Measurements from ENCODE around the gene L3MBTL3.

Gene L3MBTL3

DNA sequence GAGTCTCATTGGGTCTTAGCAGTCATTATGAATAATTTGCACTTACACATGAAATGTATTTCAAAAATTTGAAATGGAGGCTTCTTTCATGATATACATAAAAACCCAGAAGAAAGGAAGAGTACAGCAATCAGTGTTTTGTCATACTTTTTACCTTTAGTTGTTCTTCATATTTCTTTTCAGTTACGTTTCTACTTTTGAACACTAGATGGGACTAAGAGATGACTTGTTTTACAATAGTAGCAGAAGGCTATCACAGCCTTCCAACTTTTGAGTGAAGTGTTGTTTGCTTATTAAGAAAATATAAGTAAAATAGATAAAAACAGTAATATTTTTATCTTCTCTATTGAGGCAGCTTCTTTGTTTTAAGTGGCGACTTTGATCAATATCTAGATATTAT is 58.1 kb downstream of the L3MBTL3 start:
- no peaks in the 10 kb centered on the region for H3K9me3 ChIP-seq (ENCODE audit: control insufficient read depth, insufficient read depth, low read length)

DNA sequence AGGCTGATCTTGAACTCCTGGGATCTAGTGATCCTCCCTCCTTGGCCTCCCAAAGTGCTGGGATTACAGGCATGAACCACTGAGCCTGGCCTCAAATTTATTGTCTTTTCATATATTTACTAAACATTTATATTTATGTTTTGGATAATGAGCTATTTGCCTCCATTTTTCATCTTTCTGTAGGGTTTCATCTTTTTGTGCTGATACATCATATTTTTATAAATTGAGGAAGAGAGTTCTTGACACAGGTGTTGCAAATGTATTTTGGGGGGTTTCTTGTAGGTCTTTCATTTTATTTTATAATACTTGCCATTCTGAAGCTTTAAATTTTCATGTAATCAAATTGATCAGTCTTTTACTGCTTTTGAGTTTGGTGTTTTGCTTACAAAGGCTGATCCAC is 72.4 kb downstream of the L3MBTL3 start:
- no peak overlapping the region for H3K4me3 ChIP-seq (ENCODE audit: low read depth, low read length)

More for the DNA sequence above, 58.1 kb downstream of the L3MBTL3 start:
- H3K4me3 ChIP-seq (ENCODE audit: low read depth, low read length) = no peak overlapping the region
- no peaks in the 10 kb centered on the region for H3K27me3 ChIP-seq (ENCODE audit: control insufficient read depth, insufficient read depth, low read length)
- peaks cover 9% of the 10 kb centered on the region; the same call in 1 of the 2 replicates for H3K4me1 ChIP-seq (ENCODE audit: control insufficient read depth, insufficient read depth, low read length)
- no peak overlapping the region for H3K9ac ChIP-seq (ENCODE audit: low read depth, low read length)
- H3K36me3 ChIP-seq (ENCODE audit: control insufficient read depth, insufficient read depth, low read length) = no peaks in the 10 kb centered on the region
- H3K27ac ChIP-seq (ENCODE audit: low read depth, low read length) = no peak overlapping the region

DNA sequence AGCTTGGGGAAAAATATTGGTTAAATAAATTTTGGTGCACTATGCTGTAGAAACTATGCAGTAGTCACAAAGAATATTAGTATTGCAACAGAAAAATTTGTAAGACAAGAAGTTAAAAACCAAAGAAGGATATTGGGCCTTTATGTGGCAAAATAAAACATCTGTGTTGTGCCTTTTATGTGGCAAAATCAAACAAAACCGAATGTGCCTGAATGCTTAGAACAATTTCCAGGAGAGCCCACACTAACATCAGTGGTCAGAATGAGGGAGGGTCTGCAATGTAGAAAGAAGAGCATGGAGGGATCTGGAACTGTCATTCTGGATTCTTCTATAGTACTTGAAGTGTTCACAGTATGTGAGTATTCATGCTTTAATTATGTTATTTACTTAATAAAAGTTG is 75.2 kb downstream of the L3MBTL3 start:
- Histone ChIP-seq H3K9ac (ENCODE audit: low read depth, low read length) (no peak overlapping the region), H3K9me3 (ENCODE audit: control insufficient read depth, insufficient read depth, low read length) (no peaks in the 10 kb centered on the region), H3K4me3 (ENCODE audit: low read depth, low read length) (no peak overlapping the region), H3K27me3 (ENCODE audit: control insufficient read depth, insufficient read depth, low read length) (no peaks in the 10 kb centered on the region), H3K36me3 (ENCODE audit: control insufficient read depth, insufficient read depth, low read length) (no peaks in the 10 kb centered on the region), H3K4me1 (ENCODE audit: control insufficient read depth, insufficient read depth, low read length) (no peaks in the 10 kb centered on the region), H3K27ac (ENCODE audit: low read depth, low read length) (no peak overlapping the region)

More for the DNA sequence above, 72.4 kb downstream of the L3MBTL3 start:
- Histone ChIP-seq H3K4me1 (ENCODE audit: control insufficient read depth, insufficient read depth, low read length) (no peaks in the 10 kb centered on the region), H3K9me3 (ENCODE audit: control insufficient read depth, insufficient read depth, low read length) (no peaks in the 10 kb centered on the region), H3K36me3 (ENCODE audit: control insufficient read depth, insufficient read depth, low read length) (no peaks in the 10 kb centered on the region), H3K27ac (ENCODE audit: low read depth, low read length) (no peak overlapping the region), H3K9ac (ENCODE audit: low read depth, low read length) (no peak overlapping the region), H3K27me3 (ENCODE audit: control insufficient read depth, insufficient read depth, low read length) (no peaks in the 10 kb centered on the region)

DNA sequence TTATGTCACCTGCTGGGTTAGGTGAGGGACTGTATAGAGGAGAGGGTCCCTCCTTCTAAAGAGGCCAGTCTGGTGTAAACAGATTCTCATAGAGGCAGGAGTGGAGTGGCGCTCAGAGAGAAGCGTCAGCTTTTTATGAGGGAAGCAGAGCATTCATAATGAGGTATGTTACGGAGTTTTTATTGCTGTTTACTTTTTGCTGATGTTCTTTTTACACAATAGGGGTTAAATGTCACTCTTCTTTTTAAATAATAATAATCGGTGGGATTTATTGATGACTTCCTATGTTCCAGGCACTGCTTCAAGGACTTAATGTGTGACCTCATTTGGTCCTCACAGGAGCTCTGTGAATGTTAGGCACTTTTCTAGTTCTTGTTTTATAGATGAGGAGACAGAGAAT is 79.9 kb downstream of the L3MBTL3 start:
- Histone ChIP-seq H3K27ac (ENCODE audit: low read depth, low read length) (no peak overlapping the region), H3K27me3 (ENCODE audit: control insufficient read depth, insufficient read depth, low read length) (no peaks in the 10 kb centered on the region), H3K9ac (ENCODE audit: low read depth, low read length) (no peak overlapping the region), H3K9me3 (ENCODE audit: control insufficient read depth, insufficient read depth, low read length) (no peaks in the 10 kb centered on the region), H3K36me3 (ENCODE audit: control insufficient read depth, insufficient read depth, low read length) (no peaks in the 10 kb centered on the region), H3K4me1 (ENCODE audit: control insufficient read depth, insufficient read depth, low read length) (no peaks in the 10 kb centered on the region), H3K4me3 (ENCODE audit: low read depth, low read length) (no peak overlapping the region)

GRCh38 chr6:130099119-130099518 is 80.7 kb downstream of the L3MBTL3 start:
- Histone ChIP-seq H3K27me3 (ENCODE audit: control insufficient read depth, insufficient read depth, low read length) (no peaks in the 10 kb centered on the region), H3K27ac (ENCODE audit: low read depth, low read length) (no peak overlapping the region), H3K36me3 (ENCODE audit: control insufficient read depth, insufficient read depth, low read length) (no peaks in the 10 kb centered on the region), H3K4me1 (ENCODE audit: control insufficient read depth, insufficient read depth, low read length) (no peaks in the 10 kb centered on the region), H3K9ac (ENCODE audit: low read depth, low read length) (no peak overlapping the region), H3K4me3 (ENCODE audit: low read depth, low read length) (no peak overlapping the region), H3K9me3 (ENCODE audit: control insufficient read depth, insufficient read depth, low read length) (no peaks in the 10 kb centered on the region)

- Histone ChIP-seq H3K4me1 (ENCODE audit: control insufficient read depth, insufficient read depth, low read length) (no peaks in the 10 kb centered on the region), H3K27me3 (ENCODE audit: control insufficient read depth, insufficient read depth, low read length) (no peaks in the 10 kb centered on the region), H3K36me3 (ENCODE audit: control insufficient read depth, insufficient read depth, low read length) (no peaks in the 10 kb centered on the region), H3K9ac (ENCODE audit: low read depth, low read length) (no peak overlapping the region), H3K4me3 (ENCODE audit: low read depth, low read length) (no peak overlapping the region), H3K9me3 (ENCODE audit: control insufficient read depth, insufficient read depth, low read length) (no peaks in the 10 kb centered on the region), H3K27ac (ENCODE audit: low read depth, low read length) (no peak overlapping the region)
These were observed 87.8 kb downstream of the L3MBTL3 start for GRCh38 chr6:130105996-130106704.

- Histone ChIP-seq H3K9ac (ENCODE audit: low read depth, low read length) (no peak overlapping the region), H3K36me3 (ENCODE audit: control insufficient read depth, insufficient read depth, low read length) (no peaks in the 10 kb centered on the region), H3K4me1 (ENCODE audit: control insufficient read depth, insufficient read depth, low read length) (no peaks in the 10 kb centered on the region), H3K27me3 (ENCODE audit: control insufficient read depth, insufficient read depth, low read length) (no peaks in the 10 kb centered on the region), H3K27ac (ENCODE audit: low read depth, low read length) (no peak overlapping the region), H3K9me3 (ENCODE audit: control insufficient read depth, insufficient read depth, low read length) (no peaks in the 10 kb centered on the region), H3K4me3 (ENCODE audit: low read depth, low read length) (no peak overlapping the region)
These were observed 89.3 kb downstream of the L3MBTL3 start for GRCh38 chr6:130107710-130108109.

- Histone ChIP-seq H3K4me1 (ENCODE audit: control insufficient read depth, insufficient read depth, low read length) (no peaks in the 10 kb centered on the region), H3K9ac (ENCODE audit: low read depth, low read length) (no peak overlapping the region), H3K36me3 (ENCODE audit: control insufficient read depth, insufficient read depth, low read length) (no peaks in the 10 kb centered on the region)
These were observed 92.7 kb downstream of the L3MBTL3 start for GRCh38 chr6:130111031-130111430.

DNA sequence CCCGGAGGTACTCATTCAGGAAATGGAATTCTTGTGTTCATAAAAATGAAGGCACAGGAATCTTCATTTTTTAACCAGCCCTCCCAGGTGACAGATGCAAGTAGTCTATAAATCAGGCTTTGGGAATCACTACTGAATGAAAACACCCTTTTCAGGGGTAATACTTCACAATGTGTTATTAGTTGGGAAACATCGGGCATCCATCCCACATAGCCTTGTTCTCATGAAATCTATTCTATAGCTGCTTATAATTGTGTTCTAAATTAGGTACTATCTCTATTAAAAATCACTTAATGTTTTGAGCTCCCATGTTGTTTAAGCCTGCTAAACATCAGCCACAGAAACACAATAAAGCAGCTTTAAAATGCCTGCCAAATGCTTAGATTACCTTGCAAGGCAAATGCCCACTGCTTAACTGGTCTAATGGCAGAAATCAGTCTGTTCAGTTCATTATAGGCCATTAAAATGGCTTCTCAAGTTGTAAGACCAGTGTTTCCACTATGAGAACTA is 94.9 kb downstream of the L3MBTL3 start:
- no peaks in the 10 kb centered on the region for H3K36me3 ChIP-seq (ENCODE audit: control insufficient read depth, insufficient read depth, low read length)

More at GRCh38 chr6:130111031-130111430, 92.7 kb downstream of the L3MBTL3 start:
- Histone ChIP-seq H3K9me3 (ENCODE audit: control insufficient read depth, insufficient read depth, low read length) (no peaks in the 10 kb centered on the region), H3K27ac (ENCODE audit: low read depth, low read length) (no peak overlapping the region), H3K27me3 (ENCODE audit: control insufficient read depth, insufficient read depth, low read length) (no peaks in the 10 kb centered on the region), H3K4me3 (ENCODE audit: low read depth, low read length) (no peak overlapping the region)

GRCh38 chr6:130115036-130115435 is 96.7 kb downstream of the L3MBTL3 start:
- Histone ChIP-seq H3K9me3 (ENCODE audit: control insufficient read depth, insufficient read depth, low read length) (no peaks in the 10 kb centered on the region), H3K9ac (ENCODE audit: low read depth, low read length) (no peak overlapping the region), H3K4me3 (ENCODE audit: low read depth, low read length) (no peak overlapping the region), H3K4me1 (ENCODE audit: control insufficient read depth, insufficient read depth, low read length) (no peaks in the 10 kb centered on the region), H3K36me3 (ENCODE audit: control insufficient read depth, insufficient read depth, low read length) (no peaks in the 10 kb centered on the region), H3K27ac (ENCODE audit: low read depth, low read length) (no peak overlapping the region), H3K27me3 (ENCODE audit: control insufficient read depth, insufficient read depth, low read length) (no peaks in the 10 kb centered on the region)

More for the DNA sequence above, 94.9 kb downstream of the L3MBTL3 start:
- Histone ChIP-seq H3K9ac (ENCODE audit: low read depth, low read length) (no peak overlapping the region), H3K27me3 (ENCODE audit: control insufficient read depth, insufficient read depth, low read length) (no peaks in the 10 kb centered on the region), H3K27ac (ENCODE audit: low read depth, low read length) (no peak overlapping the region), H3K4me1 (ENCODE audit: control insufficient read depth, insufficient read depth, low read length) (no peaks in the 10 kb centered on the region), H3K4me3 (ENCODE audit: low read depth, low read length) (no peak overlapping the region), H3K9me3 (ENCODE audit: control insufficient read depth, insufficient read depth, low read length) (no peaks in the 10 kb centered on the region)

DNA sequence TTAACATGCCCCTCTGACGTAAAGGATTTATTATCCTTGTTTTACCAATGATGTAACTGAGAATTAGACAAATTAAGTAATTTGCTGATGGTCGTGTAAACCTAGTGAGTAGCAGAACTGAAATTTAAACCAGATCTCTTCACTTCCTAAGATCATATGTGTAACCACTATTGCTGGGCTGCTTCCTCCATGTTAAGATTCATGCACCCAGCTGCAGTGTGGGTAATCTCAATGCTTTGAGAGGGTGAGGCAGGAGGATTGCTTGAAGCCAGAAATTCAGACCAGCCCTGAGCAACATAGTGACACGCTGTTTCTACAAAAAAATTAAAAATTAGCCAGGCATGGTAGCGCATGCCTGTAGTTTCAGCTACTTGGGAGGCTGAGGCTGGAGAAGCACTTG is 97.9 kb downstream of the L3MBTL3 start:
- Histone ChIP-seq H3K4me3 (ENCODE audit: low read depth, low read length) (no peak overlapping the region), H3K36me3 (ENCODE audit: control insufficient read depth, insufficient read depth, low read length) (no peaks in the 10 kb centered on the region), H3K27me3 (ENCODE audit: control insufficient read depth, insufficient read depth, low read length) (no peaks in the 10 kb centered on the region), H3K9me3 (ENCODE audit: control insufficient read depth, insufficient read depth, low read length) (no peaks in the 10 kb centered on the region), H3K4me1 (ENCODE audit: control insufficient read depth, insufficient read depth, low read length) (no peaks in the 10 kb centered on the region), H3K27ac (ENCODE audit: low read depth, low read length) (no peak overlapping the region), H3K9ac (ENCODE audit: low read depth, low read length) (no peak overlapping the region)

All from HUES48 (cell line).